WTC11 (cell line): ENCODE measurements around the gene OGDHL. TPM values are rescaled to one million over a fixed set of nuclear protein-coding genes. Genes with fewer than 3 reads are reported as not detected.

ENCODE experiments used
- ATAC-seq: fragments of 200-7000 bp; cut with Tn5 transposase; 2 replicates; pipeline ENCODE4 v1.10.0; 2021; ENCODE audit warnings: mild to moderate bottlenecking, moderate library complexity
- CTCF ChIA-PET: fragments of 300-600 bp; sonication (Branson Sonifier 250); formaldehyde crosslinking; loops from one replicate; lab custom pipeline; 2021; ENCODE audit warnings: antibody characterized with exemption; lab: Charles Lee
- POLR2A ChIA-PET: fragments of 350-600 bp; sonication (Branson Sonifier 250); formaldehyde crosslinking; loops from one replicate; lab custom pipeline; 2021; ENCODE audit warnings: antibody characterized with exemption; lab: Charles Lee
- DNase-seq: peaks from one replicate; pipeline ENCODE4 v3.0.0; 2021; ENCODE audit warnings: low spot score
- H3K27ac Mint-ChIP-seq: 2 replicates; pipeline ENCODE4 v1.8.0; 2021; ENCODE audit warnings: mixed read lengths
- H3K27me3 Mint-ChIP-seq: 2 replicates; pipeline ENCODE4 v1.8.0; 2021; ENCODE audit warnings: low read depth, mild to moderate bottlenecking, moderate library complexity, mixed read lengths
- H3K36me3 Mint-ChIP-seq: 2 replicates; pipeline ENCODE4 v1.8.0; 2021; ENCODE audit warnings: mixed read lengths
- H3K4me1 Mint-ChIP-seq: 2 replicates; pipeline ENCODE4 v1.8.0; 2022; ENCODE audit warnings: mixed read lengths
- H3K4me3 Mint-ChIP-seq: 2 replicates; pipeline ENCODE4 v1.8.0; 2021; ENCODE audit warnings: mild to moderate bottlenecking, moderate library complexity, mixed read lengths
- H3K9me3 Mint-ChIP-seq: 2 replicates; pipeline ENCODE4 v1.8.0; 2021; ENCODE audit warnings: mixed read lengths
- ATF3 ChIP-seq: sonication (generic); formaldehyde crosslinking; conservative IDR thresholded peaks from 2 replicates; pipeline ENCODE4 v1.8.1; 2022; ENCODE audit warnings: mild to moderate bottlenecking, missing genetic modification reagents
- CBFB ChIP-seq: sonication (generic); formaldehyde crosslinking; IDR thresholded peaks from 2 replicates; pipeline ENCODE4 v1.8.1; 2022; ENCODE audit warnings: mild to moderate bottlenecking, low read depth, missing genetic modification reagents
- CREM ChIP-seq: sonication (generic); formaldehyde crosslinking; IDR thresholded peaks from 2 replicates; pipeline ENCODE4 v1.8.1; 2022; ENCODE audit warnings: mild to moderate bottlenecking, missing genetic modification reagents, moderate library complexity
- ELF4 ChIP-seq: sonication (generic); formaldehyde crosslinking; IDR thresholded peaks from 2 replicates; pipeline ENCODE4 v1.8.1; 2022; ENCODE audit warnings: low read depth, mild to moderate bottlenecking, moderate library complexity, missing genetic modification reagents
- FOXP1 ChIP-seq: sonication (generic); formaldehyde crosslinking; IDR thresholded peaks from 2 replicates; pipeline ENCODE4 v1.8.0; 2022; ENCODE audit warnings: missing genetic modification reagents, mild to moderate bottlenecking, moderate library complexity, borderline replicate concordance
- MYBL2 ChIP-seq: sonication (generic); formaldehyde crosslinking; IDR thresholded peaks from 2 replicates; pipeline ENCODE4 v1.8.1; 2023; ENCODE audit warnings: mild to moderate bottlenecking, moderate library complexity, missing genetic modification reagents
- PREB ChIP-seq: sonication (generic); formaldehyde crosslinking; IDR thresholded peaks from 2 replicates; pipeline ENCODE4 v1.8.1; 2022; ENCODE audit warnings: mild to moderate bottlenecking, missing genetic modification reagents, moderate library complexity, borderline replicate concordance
- SOX15 ChIP-seq: fragments of 250-450 bp; sonication (Bioruptor Pico); IDR thresholded peaks from 2 replicates; pipeline ENCODE4 v1.9.0; 2021; ENCODE audit warnings: mild to moderate bottlenecking
- ZNF219 ChIP-seq: sonication (generic); formaldehyde crosslinking; IDR thresholded peaks from 2 replicates; pipeline ENCODE4 v1.8.0; 2023; ENCODE audit warnings: missing genetic modification reagents, mild to moderate bottlenecking, borderline replicate concordance
- ZNF317 ChIP-seq: sonication (generic); formaldehyde crosslinking; IDR thresholded peaks from 2 replicates; pipeline ENCODE4 v1.8.1; 2023; ENCODE audit warnings: low read depth, mild to moderate bottlenecking, moderate library complexity, missing genetic modification reagents, borderline replicate concordance
- ZNF671 ChIP-seq: fragments of 250-450 bp; sonication (Bioruptor Pico); IDR thresholded peaks from 2 replicates; pipeline ENCODE4 v1.8.0; 2021; ENCODE audit warnings: mild to moderate bottlenecking
- total RNA-seq: library from RNA; stranded (reverse); gene quantifications from 3 replicates; pipeline ENCODE4 v1.2.3, GENCODE V29; 2021
- TF ChIP-seq, protein P1 (sequence below): sonication (generic); formaldehyde crosslinking; IDR thresholded peaks from 2 replicates; pipeline ENCODE4 v1.8.0; 2022; ENCODE audit warnings: mild to moderate bottlenecking, missing genetic modification reagents
- TF ChIP-seq, protein P2 (sequence below): sonication (generic); formaldehyde crosslinking; conservative IDR thresholded peaks from 2 replicates; pipeline ENCODE4 v1.8.1; 2023; ENCODE audit warnings: mild to moderate bottlenecking, low read depth, missing genetic modification reagents, moderate library complexity
- TF ChIP-seq, protein P3 (sequence below): sonication (generic); formaldehyde crosslinking; IDR thresholded peaks from 2 replicates; pipeline ENCODE4 v1.8.1; 2022; ENCODE audit warnings: low read depth, missing genetic modification reagents, borderline replicate concordance
- TF ChIP-seq, protein P4 (sequence below): sonication (generic); formaldehyde crosslinking; IDR thresholded peaks from 2 replicates; pipeline ENCODE4 v1.8.0; 2023; ENCODE audit warnings: mild to moderate bottlenecking, missing genetic modification reagents
- TF ChIP-seq, protein P5 (sequence below): fragments of 200-600 bp; IDR thresholded peaks from 2 replicates; pipeline ENCODE4 v1.8.0; 2022; ENCODE audit warnings: antibody characterized with exemption
- TF ChIP-seq, protein P6 (sequence below): sonication (generic); formaldehyde crosslinking; IDR thresholded peaks from 2 replicates; pipeline ENCODE4 v1.8.1; 2022; ENCODE audit warnings: low read depth, mild to moderate bottlenecking, moderate library complexity, missing genetic modification reagents, borderline replicate concordance

Gene OGDHL
- total RNA-seq, 1 experiment from 2014 or later, result 35.1 TPM

DNA sequence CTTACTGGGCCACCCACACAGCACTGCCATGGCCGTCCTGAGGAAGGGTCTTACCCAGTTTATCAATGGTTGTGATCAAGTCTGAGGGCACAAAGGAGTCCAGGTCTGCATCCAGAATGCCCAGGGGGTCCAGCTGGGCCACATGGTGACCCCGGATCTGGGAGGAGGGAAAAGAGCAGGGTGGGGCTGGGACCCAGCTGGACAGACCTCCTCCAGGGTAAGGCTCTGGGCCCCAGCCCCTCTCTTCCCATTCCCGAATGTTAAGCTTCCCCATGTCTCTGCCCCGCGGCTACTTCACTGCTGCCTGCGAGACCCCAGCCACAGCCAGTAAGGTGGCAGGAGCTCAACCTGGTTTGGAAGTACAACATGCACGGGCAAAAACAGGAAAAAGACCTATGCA is 9.5 kb downstream of the OGDHL start:
- CTCF ChIA-PET, result no interaction called here
- no peaks in the 10 kb centered on the region for H3K4me1 Mint-ChIP-seq
- H3K4me3 Mint-ChIP-seq, result no peak overlapping the region
- TF ChIP-seq SOX15 (CRISPR knock-in tag) (no peak), ZNF219 (no peak), ZNF317 (CRISPR knock-in tag) (no peak), FOXP1 (CRISPR knock-in tag) (no peak), ATF3 (CRISPR knock-in tag) (no peak), ELF4 (CRISPR knock-in tag) (no peak), MYBL2 (CRISPR knock-in tag) (no peak)
- TF ChIP-seq, protein P1, sequence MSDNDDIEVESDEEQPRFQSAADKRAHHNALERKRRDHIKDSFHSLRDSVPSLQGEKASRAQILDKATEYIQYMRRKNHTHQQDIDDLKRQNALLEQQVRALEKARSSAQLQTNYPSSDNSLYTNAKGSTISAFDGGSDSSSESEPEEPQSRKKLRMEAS (CRISPR knock-in tag), result no peak
- TF ChIP-seq, protein P2, sequence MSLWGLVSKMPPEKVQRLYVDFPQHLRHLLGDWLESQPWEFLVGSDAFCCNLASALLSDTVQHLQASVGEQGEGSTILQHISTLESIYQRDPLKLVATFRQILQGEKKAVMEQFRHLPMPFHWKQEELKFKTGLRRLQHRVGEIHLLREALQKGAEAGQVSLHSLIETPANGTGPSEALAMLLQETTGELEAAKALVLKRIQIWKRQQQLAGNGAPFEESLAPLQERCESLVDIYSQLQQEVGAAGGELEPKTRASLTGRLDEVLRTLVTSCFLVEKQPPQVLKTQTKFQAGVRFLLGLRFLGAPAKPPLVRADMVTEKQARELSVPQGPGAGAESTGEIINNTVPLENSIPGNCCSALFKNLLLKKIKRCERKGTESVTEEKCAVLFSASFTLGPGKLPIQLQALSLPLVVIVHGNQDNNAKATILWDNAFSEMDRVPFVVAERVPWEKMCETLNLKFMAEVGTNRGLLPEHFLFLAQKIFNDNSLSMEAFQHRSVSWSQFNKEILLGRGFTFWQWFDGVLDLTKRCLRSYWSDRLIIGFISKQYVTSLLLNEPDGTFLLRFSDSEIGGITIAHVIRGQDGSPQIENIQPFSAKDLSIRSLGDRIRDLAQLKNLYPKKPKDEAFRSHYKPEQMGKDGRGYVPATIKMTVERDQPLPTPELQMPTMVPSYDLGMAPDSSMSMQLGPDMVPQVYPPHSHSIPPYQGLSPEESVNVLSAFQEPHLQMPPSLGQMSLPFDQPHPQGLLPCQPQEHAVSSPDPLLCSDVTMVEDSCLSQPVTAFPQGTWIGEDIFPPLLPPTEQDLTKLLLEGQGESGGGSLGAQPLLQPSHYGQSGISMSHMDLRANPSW (CRISPR knock-in tag), result no peak
- TF ChIP-seq, protein P3, sequence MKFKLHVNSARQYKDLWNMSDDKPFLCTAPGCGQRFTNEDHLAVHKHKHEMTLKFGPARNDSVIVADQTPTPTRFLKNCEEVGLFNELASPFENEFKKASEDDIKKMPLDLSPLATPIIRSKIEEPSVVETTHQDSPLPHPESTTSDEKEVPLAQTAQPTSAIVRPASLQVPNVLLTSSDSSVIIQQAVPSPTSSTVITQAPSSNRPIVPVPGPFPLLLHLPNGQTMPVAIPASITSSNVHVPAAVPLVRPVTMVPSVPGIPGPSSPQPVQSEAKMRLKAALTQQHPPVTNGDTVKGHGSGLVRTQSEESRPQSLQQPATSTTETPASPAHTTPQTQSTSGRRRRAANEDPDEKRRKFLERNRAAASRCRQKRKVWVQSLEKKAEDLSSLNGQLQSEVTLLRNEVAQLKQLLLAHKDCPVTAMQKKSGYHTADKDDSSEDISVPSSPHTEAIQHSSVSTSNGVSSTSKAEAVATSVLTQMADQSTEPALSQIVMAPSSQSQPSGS (CRISPR knock-in tag), result no peak
- TF ChIP-seq, protein P4, sequence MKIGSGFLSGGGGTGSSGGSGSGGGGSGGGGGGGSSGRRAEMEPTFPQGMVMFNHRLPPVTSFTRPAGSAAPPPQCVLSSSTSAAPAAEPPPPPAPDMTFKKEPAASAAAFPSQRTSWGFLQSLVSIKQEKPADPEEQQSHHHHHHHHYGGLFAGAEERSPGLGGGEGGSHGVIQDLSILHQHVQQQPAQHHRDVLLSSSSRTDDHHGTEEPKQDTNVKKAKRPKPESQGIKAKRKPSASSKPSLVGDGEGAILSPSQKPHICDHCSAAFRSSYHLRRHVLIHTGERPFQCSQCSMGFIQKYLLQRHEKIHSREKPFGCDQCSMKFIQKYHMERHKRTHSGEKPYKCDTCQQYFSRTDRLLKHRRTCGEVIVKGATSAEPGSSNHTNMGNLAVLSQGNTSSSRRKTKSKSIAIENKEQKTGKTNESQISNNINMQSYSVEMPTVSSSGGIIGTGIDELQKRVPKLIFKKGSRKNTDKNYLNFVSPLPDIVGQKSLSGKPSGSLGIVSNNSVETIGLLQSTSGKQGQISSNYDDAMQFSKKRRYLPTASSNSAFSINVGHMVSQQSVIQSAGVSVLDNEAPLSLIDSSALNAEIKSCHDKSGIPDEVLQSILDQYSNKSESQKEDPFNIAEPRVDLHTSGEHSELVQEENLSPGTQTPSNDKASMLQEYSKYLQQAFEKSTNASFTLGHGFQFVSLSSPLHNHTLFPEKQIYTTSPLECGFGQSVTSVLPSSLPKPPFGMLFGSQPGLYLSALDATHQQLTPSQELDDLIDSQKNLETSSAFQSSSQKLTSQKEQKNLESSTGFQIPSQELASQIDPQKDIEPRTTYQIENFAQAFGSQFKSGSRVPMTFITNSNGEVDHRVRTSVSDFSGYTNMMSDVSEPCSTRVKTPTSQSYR (CRISPR knock-in tag), result no peak
- TF ChIP-seq, protein P5, sequence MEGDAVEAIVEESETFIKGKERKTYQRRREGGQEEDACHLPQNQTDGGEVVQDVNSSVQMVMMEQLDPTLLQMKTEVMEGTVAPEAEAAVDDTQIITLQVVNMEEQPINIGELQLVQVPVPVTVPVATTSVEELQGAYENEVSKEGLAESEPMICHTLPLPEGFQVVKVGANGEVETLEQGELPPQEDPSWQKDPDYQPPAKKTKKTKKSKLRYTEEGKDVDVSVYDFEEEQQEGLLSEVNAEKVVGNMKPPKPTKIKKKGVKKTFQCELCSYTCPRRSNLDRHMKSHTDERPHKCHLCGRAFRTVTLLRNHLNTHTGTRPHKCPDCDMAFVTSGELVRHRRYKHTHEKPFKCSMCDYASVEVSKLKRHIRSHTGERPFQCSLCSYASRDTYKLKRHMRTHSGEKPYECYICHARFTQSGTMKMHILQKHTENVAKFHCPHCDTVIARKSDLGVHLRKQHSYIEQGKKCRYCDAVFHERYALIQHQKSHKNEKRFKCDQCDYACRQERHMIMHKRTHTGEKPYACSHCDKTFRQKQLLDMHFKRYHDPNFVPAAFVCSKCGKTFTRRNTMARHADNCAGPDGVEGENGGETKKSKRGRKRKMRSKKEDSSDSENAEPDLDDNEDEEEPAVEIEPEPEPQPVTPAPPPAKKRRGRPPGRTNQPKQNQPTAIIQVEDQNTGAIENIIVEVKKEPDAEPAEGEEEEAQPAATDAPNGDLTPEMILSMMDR, result no peak
- TF ChIP-seq, all 79 proteins: peak for 0
- no peaks in the 10 kb centered on the region for H3K9me3 Mint-ChIP-seq
- H3K27ac Mint-ChIP-seq, result no peak overlapping the region
- POLR2A ChIA-PET, result no interaction called here
- ATAC-seq (no peak), DNase-seq (no peak)
- H3K36me3 Mint-ChIP-seq, result peaks cover 30% of the 10 kb centered on the region
- H3K27me3 Mint-ChIP-seq, result no peaks in the 10 kb centered on the region

- POLR2A ChIA-PET, result no interaction called here
- DNase-seq, result no peak
- H3K4me3 Mint-ChIP-seq, result no peak overlapping the region
- no peak for ATAC-seq
- H3K27me3 Mint-ChIP-seq, result no peaks in the 10 kb centered on the region
- H3K9me3 Mint-ChIP-seq, result no peaks in the 10 kb centered on the region
- H3K4me1 Mint-ChIP-seq, result no peaks in the 10 kb centered on the region
- H3K36me3 Mint-ChIP-seq, result peaks cover 30% of the 10 kb centered on the region
- CTCF ChIA-PET, result no interaction called here
- H3K27ac Mint-ChIP-seq, result peak overlapping the region; percentile 71; the same call in 1 of the 2 replicates
- TF ChIP-seq CREM (CRISPR knock-in tag), result no peak
- no peak for TF ChIP-seq PREB
- TF ChIP-seq ZNF671, result no peak
- TF ChIP-seq CBFB (CRISPR knock-in tag), result no peak
- TF ChIP-seq, protein P6, sequence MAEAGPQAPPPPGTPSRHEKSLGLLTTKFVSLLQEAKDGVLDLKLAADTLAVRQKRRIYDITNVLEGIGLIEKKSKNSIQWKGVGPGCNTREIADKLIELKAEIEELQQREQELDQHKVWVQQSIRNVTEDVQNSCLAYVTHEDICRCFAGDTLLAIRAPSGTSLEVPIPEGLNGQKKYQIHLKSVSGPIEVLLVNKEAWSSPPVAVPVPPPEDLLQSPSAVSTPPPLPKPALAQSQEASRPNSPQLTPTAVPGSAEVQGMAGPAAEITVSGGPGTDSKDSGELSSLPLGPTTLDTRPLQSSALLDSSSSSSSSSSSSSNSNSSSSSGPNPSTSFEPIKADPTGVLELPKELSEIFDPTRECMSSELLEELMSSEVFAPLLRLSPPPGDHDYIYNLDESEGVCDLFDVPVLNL (CRISPR knock-in tag), result no peak
Measured at GRCh38 chr10:49751636-49752510, 10.2 kb downstream of the OGDHL start.
